NCI-H2227 (cell line): Measurements from ENCODE around the gene MPRIP.
A peak's percentile ranks its signal among the peaks of the same experiment; 100 is the strongest.
"Not testable (repeated sequence)": the region's sequence is repeated elsewhere in the genome, so short reads cannot be mapped to it uniquely, and the experiment has no call there.

Source experiments
- DNase-seq: peaks from one replicate; lab custom pipeline; 2025; ENCODE audit not compliant: unreplicated experiment; lab: John Stamatoyannopoulos, UW

The MPRIP gene

GRCh38 chr17:17013828-17014747 lies 28.2 kb upstream of the MPRIP start:
- not testable (repeated sequence) for DNase-seq

DNA sequence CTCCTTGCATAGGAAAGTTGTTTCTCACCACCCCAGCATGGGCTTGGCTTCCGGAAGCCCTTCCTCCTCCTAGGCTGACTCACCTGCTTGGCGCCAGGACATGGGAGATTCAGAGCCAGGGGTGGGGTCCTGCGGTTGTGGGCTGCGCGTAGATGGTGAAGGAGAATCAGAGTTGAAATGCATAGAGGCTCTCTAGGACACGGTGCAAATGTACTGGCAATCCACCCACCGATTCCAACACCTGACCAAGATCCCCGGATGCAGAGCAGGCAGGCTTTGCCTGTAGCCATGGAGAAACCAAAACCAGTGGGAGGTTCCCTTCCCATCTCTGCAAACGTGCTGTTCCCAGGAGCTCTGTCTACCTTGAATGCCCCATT lies 27.5 kb upstream of the MPRIP start:
- DNase-seq: not testable (repeated sequence)

DNA sequence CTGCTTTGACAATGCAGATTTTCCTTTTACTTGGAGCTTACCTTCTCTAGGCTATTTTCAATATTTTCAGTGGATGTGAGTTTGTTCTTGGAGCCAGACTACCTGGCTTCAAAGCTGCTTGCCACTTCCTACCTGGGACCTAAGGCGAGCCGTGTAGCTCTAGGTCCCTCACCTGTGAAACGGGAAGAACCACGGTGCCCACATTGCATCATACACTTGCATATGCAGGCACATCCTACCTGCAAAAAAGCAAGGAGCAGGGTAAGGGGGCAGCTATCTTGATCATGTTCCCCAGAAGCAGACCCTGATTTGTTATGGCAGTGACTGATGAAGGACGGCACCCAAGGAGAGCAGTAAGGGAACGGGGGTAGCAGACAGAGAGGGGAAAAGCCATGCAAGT lies 27.0 kb upstream of the MPRIP start:
- no peak for DNase-seq

DNA sequence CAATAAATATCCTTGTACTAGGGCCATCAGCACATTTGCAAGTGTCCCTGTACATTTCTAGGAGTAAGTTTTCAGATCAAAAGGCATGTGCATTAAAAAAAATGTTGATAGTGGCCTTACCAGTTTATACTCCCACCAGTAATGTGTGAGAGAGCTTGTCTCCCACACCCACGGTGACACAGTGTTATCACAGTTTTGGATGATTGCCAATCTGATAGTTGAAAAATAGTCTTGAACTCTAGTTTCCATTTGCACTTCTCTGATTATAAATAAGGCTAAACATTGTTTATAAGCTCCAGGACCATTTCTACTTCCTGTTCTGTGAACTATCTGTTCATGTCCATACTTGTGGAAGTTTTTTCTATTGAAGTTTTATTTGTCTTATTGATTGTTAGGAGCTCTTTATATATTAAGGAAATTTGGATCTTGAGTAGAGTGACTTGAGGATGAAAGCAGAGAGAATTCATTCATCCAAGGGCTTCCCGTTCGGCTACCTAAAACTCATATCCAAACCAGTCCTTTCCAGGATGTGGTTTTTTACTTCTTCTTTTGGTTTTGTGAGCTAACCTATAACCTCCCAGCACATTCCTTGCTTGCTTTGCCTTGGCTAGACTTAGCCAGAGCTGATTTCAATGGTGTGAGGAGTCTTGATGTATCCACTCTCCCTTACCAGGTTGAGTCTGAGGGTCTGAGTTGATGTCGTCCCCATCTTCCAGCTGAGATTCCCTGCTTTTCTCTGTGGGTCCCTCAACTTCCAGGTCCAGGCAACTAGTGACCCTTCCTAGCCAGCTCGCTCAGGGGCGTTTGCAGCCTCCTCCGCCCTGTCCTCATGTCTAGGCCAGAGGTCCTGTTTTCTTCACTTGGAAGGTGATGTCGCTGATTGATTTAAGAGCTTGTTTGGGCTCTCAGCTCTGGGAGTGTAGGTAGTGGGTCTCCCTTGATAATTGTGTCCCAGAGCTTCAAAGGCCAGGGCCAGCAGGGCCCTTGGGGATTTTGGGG lies 25.8 kb upstream of the MPRIP start:
- not testable (repeated sequence) for DNase-seq

DNA sequence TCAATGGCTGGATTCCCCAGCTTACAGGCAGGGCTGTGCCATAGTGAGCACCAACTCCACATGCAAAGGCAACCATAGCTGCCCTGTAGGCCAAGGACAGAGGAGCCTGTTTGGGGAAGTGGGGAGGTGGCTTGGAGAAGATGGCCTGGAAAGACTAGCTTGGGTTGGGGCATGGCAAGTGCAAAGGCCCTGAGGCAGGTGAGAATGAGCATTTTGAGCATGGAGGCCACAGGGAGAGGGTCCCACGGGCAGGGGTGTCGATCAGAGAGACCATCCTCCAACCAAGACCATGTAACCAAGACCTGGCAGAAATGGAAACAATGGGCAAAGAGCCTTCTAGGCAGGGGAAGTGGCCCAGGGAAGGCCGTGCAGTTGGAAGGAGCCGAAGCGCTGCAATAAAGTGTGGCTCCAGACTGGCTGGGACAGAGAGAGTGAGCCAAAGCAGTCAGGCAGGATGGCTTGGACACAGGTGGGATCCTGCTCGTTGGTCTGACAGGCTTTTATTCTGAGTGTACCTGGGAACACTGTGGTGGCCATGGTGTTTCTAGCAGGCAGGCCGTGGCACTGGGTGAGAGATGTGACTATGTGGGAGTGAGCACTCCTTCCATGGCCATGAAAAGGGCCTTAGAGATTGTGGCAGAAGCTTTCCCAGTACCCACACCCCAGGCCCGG lies 24.8 kb upstream of the MPRIP start:
- no peak for DNase-seq

DNA sequence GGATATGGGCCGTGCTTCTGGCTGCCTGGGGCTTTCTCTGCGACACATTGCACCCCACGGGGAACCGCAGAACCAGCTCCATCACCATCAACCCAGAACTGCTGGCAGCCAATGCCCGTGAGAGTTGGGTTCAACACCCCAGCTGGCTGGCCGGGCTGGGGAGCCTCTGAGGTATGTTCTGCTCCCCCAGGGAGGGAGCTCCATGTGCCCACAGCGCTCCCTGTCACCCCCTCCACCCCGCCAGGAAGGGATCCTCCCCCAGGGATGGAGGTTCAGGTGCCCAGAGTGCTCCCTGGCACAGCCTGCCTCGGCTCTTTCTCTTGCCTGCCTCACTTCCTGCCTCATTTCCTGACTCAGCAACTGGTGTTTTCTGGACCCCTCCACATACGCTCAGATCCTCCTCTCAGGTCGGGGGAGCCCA lies 24.2 kb upstream of the MPRIP start:
- no peak for DNase-seq

DNA sequence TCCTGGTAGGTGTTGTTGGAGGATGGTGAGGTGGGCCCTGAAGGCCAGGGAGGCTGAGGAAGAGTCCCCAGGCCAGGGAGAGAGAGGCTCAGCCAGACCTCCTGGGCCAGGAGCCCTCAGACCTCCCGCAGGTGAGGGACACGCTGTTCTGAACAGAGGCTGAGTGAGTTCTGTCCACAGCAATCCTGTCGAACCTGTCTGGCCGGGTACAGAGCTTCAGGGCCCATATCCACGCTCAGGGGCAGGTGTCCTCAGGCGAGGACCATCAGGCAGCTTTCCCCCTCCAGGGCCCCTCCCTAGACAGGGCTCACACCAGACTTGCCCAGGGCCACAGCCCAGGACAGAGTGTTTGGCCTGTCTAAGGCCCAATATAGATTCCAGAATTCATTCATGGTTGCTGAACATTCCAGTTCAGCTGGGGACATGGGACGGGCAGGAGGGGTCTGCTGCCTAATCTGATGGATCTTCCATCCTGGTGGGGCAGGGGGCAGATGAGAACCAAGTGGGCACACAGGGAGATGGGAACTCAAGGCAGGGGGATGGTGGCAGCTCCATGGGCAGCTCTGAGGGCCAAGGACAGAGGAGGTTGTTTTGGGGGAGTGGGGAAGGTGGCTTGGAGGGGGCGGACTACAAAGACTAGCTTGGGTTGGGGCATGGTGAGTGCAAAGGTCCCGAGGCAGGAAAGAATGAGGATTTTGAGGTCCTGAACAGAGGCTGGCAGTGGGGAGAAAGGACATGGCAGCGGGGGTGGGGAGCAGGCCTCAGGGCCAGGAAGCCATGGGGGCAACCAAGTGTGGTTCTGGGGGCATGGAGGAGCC lies 23.4 kb upstream of the MPRIP start:
- no peak for DNase-seq

DNA sequence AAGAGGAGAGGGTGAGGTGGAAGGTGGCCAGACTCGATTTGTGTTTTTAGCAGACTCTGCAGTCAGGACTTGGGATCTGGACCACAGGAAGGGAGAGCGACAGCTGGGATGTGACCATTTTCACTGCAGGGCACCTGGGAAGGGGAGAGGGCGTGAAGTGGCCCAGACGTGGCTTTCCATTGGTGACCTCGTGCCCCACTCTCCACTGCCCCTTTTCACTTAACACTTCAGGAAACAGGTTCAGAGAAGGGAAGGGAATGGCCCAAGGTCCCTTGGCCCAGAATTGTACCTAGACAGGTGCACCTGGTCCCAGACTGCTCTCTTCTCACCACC lies 22.9 kb upstream of the MPRIP start:
- no peak for DNase-seq

- no peak for DNase-seq
Measured at GRCh38 chr17:17019891-17020456, 22.3 kb upstream of the MPRIP start.

DNA sequence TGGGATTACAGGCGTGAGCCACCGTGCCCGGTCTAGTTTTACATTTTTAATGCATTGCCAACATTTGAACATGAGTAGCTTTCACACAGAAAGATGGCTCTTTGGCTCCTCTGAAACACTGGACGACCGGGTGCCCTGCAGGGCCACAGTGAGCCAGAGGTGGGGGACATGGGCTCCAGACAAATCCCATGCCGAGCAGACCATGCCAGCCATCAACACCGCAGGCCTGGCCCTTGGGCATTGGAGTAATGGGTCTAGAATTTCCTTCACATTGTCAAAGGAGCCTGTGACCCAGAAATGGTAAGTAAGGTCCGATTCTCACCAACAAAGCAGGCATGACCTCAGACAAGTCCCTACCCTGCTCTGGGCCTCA lies 21.4 kb upstream of the MPRIP start:
- DNase-seq: no peak

- no peak for DNase-seq
Measured at GRCh38 chr17:17021194-17021863, 20.9 kb upstream of the MPRIP start.

- DNase-seq: no peak
Measured at GRCh38 chr17:17022011-17022410, 20.2 kb upstream of the MPRIP start.

DNA sequence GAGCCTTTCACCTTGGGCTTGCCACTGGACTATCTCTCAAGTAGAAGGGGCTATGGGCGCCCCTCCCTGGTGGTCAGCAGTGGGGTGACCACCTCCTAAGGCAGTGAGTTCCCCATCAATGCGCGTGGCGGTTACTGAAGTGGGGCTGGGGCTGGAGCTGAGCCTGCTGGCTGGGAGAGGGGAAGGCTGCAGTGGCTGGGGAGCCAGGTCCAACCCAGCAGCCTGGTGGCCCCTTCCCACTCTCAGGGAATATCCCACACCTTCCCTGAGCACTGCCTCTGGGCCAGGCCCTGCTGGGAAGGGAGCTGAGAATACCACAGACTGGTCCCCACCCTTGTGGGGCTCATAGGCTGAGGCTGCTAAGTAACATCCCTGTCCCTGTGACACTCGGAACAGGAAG lies 19.8 kb upstream of the MPRIP start:
- no peak for DNase-seq

DNA sequence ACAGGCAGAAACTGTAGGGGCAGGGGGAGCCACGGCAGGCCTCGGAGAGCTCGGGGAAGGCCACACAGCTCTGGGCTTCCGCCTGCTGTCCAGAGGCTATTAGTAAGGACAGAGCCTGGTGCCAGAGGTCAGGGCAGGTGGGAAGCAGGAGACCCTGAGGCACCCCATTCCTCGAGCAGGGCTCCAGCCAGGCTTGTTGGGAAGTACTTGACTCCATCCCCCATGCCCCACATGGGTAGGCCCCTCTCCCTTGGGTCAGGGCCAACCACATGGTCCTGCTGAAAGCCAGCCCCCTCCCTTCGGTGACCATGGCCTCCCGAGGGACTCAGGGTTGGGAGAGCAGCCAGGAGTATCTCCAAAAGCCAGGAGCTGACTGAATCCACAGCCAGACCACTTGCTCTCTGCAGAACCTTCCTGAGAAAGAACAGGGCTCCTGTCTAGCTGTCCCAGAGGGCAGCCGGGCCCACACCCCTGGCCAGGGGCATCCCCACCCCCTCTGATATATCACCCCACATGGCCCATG lies 17.4 kb upstream of the MPRIP start:
- no peak for DNase-seq

- no peak for DNase-seq
Measured at GRCh38 chr17:17025621-17026020, 16.6 kb upstream of the MPRIP start.

DNA sequence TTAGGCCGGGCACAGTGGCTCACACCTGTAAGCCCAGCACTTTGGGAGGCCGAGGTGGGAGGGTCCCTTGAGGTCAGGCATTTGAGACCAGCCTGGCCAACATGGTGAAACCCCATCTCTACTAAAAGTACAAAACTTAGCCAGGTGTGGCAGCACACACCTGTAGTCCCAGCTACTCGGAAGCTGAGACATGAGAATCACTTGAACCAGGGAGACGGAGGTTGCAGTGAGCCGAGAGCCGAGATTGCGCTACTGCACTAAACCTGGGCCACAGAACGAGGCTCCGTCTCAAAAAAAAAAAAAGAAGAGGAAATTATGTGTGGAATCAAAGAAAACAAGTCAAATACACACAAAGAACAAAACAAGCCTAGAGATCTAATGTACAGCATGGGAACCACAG lies 16.1 kb upstream of the MPRIP start:
- no peak for DNase-seq

DNA sequence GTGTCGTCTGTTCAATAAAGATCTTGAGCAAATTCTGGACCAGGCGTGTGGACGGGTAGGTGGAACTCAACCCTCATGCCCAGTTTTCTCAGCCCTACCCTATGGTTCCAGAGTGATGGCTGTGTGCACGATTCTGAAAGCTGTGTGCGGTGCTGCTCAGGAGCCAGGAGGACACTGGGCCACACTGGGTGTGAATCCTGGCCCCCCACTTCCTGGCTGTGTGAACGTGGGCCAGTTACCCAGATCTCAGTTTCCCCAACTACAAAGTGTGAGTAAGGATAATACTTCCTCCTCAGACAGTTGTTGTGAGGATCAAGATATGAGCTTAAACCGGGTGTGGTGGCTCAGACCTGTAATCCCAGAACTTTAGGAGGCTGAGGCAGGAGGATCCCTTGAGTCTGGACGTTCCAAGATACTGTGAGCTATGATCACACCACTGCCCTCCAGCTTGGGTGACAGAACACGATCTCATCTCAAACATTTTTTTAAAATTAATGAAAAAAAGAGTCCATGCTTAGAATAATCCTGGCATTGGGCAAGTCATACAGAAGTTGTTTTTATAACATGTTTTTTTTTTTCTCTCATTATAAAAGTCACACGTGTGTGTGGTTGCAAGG lies 14.7 kb upstream of the MPRIP start:
- no peak for DNase-seq

- peak; percentile 44 for DNase-seq
Measured at GRCh38 chr17:17028059-17028877, 14.0 kb upstream of the MPRIP start.
